Kidney tubule cell (primary cell): ENCODE data around the gene ZBTB7C.
A peak's percentile ranks its signal among the peaks of the same experiment; 100 is the strongest.

Experiments
- DNase-seq: peaks from one replicate; pipeline ENCODE4 v3.0.0-alpha.2; 2018; ENCODE audit warnings: low spot score

The ZBTB7C gene

DNA sequence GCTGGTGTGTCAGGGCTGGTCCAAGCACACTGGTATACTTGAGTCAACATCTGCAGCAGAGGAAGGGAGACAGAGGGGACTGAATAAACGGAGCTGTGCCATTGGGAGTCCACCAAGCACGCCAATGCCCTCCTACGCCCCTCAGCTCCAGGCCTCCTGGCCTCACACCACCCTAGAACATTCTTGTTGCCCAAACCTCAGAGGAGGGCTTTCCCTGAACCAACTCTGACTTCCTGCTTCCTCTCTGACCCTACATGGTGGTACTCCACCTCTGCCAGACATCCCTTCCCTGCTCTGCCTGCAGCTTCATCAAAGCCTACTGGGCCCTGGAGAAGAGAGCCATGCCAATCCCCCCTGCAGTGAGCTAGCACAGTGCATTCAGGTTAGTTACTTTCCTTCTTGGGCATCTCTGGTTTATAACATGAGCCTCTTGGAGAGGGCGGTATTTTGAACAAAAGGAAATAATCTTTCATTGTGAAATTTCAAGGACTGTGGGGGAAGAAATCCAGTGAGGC is 54.4 kb downstream of the ZBTB7C start:
- DNase-seq = no peak

DNA sequence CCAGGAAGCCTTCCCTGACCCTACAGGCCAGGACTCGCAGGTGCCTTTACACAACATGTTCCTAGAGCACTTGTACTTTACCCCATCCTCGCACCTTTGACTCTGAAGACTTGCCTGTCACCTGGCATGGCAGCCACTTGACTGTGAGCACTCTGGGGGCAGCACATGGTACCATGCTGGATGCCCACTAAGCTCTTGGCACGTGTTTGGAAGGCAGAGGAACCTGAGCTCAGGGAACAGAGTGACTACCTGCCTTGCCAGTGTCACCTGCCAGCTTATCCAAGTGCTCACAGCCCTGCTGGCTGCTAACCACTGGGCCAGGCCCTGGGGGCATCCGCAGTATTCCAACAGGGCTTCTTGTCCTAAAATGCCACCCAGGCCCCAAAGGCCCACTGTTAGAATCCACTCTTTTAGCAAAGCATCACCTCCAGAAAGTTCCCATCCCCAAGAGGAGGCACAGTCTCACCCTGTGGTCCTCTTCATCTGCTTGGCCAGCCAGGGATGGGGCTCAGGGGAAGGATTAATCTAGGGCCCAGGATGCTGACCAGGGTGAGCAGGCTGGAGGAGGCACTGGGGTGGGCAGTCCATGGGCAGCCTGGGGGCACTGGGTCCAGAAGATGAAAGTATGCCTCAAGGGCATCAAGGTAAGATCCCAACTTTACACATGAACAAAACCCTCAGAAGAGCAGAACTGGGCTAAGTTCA is 57.0 kb downstream of the ZBTB7C start:
- no peak for DNase-seq

DNA sequence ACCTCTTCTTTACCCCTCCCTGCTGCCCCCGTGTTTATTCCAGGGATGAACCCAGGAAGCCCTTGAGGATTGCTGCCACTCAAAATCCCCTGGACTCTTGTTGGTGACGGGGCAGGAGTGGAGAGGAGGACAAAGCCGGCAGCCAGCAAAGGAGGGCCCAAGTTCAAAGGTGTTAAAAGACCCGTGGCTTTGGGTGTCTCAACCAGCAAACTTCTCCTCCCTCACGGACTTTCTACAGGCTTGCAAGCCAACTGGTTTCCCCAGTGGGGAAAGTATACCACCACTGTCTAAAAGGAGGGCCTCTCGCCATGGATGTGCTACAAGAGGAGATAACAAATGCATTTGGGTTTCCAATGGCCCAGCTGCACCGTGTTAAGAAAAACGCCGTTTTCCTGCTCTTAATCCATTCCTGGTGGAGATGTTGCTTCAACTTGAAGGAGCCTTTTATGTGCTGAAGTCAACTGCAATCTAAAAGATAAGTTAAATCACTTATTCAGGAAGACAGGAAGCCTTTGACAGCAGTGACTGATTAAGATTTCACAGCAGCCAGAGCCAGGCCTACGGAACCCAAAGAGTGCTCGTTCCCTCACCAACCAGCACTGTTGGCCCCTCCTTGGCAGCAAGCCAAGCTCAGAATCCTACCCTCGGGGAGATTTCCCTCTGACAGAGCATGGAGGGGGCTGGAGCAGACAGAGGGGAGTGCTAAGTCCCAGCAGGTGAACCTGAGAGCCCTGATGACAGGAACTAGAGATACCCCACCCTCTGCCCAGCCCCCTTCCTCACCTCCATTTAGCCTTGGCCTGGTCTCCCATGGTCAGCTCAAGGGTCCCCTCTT is 57.8 kb downstream of the ZBTB7C start:
- DNase-seq = no peak

DNA sequence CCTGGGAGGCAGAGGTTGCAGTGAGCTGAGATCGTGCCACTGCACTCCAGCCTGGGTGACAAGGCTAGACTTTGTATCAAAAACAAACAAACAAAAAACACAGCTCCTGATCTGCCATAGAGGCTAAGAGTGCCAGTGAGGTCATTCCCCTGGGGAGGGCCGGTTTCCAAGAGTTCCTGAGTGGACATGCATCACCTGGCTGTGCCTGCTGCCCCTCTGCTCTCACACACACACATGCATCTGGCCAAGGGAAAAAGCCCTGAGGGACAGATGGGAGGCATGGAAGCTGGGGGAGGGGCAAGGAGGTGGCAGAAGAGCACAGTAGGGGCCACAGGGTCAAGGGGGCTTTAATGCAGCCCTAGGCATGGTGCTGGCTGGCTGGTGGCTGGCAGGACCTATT is 60.4 kb downstream of the ZBTB7C start:
- DNase-seq = no peak

DNA sequence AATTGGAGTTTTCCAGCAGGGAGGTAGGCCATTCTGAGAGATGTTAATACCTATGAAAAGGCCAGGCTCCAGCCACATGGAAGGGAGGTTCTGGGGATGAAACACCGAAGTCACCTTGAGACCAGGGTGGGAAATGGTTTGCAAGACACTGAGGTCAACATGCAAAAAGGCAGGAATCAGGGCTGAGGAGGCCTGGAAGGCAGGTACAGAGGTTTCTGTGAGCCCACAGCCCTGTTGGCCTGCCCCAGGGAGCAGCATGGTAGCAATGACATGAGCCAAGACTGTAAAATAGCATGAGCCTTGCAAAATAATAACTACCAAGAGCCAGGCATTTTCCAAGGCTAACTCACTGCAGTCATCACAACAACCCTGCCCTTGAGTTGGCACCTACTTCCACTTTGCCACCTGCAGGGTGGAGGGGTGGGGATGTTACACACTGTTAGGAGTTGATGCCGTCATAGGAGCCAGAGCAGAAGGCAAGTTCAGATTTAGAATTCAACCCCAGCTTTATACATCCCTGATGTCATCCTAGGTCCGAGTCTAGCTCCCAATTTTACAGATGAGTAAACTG is 61.3 kb downstream of the ZBTB7C start:
- DNase-seq = no peak

DNA sequence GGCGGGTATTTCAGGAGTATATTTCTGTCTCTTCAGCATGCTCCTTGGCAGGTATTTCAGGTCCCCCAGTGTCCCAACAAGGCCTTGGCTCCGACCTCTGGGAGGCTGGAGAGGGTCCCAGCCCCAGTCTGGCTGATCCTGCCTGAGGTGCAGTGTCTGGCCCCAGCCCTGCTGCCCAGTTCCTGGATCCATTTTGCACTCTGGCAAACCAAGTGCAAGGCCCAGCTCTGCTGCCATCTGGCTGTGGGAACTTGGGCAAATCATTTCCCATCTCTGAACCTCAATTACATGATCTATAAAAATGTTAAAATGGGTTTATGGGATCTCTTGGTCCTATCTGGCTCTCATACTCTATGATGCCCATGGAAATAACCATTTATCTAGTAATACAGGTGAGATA is 63.6 kb downstream of the ZBTB7C start:
- DNase-seq = peak; percentile 24

DNA sequence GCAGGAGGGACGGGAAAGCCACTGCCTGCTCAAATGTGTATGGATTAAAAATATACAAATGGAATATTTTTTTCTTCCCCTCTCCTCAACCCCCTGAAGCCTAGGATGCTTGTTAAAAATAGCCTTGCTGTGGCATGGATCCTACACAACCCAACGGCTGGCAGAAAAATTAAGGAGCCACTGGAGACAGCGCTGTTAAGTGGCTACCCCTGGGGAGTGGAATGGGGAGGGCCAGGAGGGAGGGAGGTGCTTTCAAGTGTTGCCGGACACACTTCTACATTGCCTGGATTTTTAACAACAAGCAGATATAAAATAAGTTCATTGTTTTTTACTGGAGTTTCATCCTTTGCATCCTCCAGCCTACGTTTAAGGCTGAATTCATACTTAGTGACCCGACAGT is 66.6 kb downstream of the ZBTB7C start:
- DNase-seq = no peak

DNA sequence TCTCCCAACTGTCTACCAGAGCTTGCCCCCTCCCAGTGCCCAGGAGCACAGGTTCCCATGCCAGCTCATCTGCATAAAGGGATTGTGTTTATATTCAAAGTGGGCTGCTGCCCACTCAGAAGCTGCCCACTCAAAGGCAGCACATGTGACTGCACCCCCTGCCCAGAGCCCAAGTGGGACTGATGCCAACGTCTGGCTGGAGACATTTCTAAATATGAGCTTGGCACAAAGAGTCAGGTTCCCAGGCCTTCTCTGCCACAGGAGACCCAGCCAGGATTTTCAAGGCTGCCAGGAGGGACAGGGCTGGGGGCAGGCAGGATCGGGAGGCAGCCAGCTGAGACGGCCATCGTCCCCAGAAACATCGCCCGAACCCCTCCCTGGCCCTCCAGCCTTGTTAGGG is 67.1 kb downstream of the ZBTB7C start:
- DNase-seq = no peak

DNA sequence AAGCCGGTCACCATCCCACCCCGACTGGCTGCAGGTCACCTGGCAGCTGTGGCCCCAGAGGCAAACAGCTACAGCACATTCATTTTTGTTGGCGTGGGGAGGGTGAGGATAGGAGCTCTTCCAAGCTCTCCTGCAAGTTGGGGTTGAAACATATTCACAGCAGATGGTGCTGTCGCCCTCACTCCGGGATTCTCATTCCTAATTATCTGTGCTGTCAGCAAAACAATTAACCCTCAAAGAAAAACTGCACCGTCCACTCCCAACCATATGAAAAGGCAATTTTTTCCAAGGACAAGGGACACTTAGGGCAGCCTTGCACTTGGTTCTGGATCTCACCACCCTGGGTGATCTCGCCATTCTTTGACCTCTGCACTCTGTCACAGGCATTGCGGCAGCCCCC is 68.6 kb downstream of the ZBTB7C start:
- no peak for DNase-seq

DNA sequence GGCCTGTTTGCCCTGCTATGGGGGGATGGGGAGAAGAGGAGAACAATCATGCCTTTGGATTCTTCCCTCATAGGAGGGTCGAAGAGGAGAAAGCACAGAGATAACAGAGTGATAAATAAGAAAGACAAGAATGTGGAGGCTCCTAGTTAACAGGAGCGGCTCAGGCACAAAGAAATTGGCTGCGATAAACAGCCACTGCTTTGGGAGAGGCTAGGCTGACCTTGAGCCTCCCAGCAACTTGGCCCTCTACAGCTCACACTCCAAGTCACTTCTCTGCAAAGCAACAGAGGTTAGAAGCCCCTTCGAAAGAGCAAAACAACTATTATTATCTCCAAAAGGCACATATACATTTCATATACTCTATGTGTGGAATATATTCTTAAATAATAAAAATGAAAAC is 69.5 kb downstream of the ZBTB7C start:
- no peak for DNase-seq

DNA sequence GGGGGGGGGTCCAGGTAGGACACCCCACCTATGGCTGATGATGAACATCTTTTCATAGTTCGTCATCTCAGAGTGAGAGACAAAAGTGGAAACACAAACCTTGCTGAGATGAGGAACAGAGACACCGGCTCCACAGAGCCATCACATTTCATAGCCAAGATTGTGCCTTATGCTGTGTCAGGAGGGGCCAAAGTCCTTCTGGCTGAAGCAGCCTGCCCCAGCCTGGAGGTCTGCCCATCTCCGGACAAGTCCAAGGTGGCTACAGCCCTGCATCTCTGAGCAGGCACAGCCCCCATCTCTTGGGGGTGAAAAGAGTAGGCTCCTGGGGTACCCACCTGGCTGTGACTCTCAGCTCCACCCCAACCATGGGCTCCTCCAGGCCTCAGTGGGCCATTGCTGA is 70.3 kb downstream of the ZBTB7C start:
- DNase-seq = no peak

DNA sequence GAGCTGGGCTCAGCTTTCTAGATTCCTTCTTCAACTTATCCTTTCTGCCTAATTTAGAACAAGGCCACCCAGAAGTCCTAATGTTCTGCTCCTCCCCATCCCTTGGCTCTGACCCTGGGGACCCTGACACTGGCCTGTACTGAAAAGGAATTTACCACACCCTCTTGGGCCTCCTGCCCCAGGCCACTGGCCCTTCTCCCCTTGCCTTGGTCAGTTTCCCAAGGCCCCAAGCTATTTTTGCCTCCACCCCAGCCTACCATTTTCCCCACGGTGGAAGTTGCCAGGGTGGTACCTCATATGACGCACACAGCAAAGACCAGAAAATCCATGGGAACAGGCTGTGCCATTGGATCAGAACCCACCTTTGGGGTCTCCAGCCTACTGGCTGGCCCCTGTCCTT is 72.1 kb downstream of the ZBTB7C start:
- DNase-seq = no peak

DNA sequence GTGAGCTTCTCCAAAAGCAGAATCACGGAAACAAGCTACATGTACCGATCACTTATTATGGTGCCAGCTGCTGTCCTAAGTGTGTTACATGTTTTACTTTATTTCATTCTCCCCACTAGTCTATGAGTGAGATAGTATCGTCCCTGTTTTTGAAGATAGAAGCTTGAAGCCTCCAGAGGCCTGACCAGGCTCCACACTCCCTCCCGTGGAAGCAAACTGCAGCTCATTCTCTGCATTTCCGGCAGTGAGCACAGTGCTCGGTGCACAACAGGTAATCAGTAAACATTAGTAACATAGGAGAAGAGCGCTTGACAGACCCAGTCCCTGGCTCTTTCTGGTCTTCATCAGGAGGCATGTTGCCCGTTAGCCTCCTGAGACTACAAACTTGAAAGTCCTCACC is 72.9 kb downstream of the ZBTB7C start:
- DNase-seq = no peak

DNA sequence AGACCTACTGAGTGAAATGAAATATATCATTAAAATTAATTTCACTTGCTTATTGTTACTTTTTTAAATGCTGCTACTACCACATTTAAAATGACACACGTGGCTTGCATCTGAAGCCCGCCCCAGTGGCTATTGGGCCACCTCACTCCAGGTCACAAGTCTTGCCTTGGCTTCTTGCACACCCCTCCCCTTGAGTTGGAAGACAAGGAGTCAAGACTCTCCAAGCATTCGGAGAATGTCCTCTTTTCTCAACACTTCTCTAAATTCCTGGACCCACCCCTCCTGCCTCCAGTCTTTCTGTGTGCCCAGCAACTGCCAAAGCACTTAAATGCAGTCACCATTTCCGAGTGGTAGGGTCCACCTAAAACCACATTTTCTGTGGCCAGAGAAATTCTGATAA is 73.4 kb downstream of the ZBTB7C start:
- DNase-seq = no peak

DNA sequence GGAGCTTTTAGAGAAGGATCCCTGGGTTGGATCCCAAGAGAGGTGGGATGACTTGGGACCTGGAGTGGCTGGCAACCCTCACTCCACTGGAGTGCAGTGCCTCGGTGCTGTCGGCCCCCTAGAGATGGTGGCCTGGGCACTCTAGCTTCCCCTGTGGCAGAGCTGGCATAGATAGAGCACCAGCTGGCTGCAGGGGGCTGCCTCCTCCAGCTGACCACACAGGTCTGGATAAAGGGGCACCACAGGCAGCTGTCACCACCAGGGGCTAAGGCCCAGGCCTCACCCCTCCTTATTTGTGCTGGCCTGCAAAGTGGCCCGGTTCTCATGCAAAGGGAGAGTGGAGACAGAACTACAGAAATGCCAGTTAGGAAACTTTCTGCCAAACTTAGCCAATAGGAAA is 74.3 kb downstream of the ZBTB7C start:
- DNase-seq = no peak

DNA sequence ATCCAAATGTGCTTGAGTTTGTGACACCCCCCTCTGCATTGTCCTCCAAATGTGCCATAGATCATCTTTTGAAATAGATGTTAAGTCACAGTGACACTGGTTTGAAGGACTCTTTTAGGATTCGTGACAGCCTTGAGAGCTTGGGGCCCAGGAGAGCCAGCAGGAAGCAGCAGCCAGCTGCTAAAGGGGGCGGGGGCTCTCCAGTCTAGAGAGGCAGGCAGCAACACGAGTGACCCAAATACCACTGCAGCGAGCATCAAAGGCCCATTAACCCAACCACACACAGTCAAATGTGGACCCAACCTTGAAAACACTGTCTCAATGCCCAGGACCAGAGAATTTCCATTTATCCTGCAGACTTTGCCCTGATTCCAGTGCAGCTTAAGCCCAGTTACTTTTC is 75.6 kb downstream of the ZBTB7C start:
- DNase-seq = no peak

DNA sequence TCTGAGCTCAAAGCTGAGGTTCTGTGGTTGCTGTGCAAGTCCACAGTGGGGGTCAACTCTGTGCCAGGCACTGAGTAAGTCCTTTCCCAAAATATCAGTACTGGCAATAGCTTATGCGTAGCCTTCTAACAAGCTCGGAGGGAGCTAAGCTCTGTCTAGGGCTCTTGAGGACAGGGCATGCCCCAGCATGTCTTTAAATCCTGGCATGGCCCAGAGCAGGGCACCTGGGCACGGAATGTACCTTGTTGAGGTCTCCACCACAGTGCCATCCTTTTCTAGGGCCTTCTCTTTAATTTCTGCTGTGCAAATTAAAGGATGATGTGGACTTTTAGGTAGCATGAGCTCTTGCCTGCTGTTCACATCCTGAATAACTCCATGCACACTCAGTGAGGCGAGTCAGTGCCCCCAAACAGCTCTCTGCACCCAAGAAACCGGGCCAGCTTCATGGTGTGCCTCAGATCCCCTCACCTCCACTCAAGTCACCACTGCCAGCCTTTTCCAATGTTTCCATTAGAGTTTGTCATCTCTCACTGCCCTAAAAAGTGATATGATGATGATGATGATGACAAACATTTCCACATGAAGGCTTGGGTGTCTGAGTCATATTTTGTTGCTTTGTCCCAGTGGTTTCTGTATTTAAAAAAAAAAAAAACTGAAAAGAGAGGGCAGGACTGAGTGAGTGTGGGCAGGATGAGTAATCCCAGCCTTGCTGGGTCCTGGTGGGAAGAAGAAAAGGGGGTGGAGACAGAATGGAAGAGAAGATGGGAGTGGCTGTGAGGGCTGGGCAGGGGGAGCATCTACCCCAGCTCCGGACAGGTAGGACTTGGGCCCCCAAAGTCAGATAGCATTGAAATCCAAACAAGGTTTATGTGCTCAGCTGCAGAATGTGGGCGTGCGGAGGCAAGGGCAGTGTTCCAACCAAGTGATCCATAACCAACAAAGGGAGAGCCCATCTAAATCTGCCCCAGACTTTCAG is 78.9 kb downstream of the ZBTB7C start:
- DNase-seq = peak; percentile 95

DNA sequence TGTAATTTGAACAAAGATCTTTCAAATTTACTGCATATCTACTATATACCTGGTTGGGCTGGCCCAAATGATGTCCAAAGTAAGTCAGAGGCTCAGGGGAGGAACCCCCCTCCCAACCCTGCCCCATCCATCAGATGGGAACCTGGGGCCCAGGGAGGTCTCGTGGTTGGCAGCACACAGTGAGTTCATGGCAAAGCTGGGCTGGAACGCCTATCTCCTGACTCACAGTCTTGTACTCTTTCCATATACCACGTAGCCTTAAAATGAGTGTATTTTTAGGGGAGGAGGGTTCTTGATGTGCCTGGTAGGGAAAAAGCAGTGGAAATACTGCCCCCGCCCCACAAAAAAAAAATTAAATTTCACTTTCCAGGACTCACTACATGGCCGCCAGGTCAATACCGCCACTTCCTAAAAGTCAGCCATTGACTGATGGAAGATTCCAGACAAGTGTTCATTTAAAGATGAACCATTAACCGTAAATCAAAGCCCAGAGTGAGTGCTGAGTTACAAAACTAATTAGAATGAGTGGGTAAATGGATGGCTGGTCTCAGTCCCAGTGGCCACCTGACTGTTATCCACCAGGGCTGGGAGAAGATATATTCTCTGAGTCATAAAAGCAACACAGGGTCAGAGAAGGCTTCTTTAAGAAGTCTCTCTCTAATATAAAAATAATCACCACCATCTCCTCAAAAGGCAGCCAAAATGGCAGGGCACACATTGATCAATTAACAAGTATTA is 80.5 kb downstream of the ZBTB7C start:
- peak; percentile 93 for DNase-seq

DNA sequence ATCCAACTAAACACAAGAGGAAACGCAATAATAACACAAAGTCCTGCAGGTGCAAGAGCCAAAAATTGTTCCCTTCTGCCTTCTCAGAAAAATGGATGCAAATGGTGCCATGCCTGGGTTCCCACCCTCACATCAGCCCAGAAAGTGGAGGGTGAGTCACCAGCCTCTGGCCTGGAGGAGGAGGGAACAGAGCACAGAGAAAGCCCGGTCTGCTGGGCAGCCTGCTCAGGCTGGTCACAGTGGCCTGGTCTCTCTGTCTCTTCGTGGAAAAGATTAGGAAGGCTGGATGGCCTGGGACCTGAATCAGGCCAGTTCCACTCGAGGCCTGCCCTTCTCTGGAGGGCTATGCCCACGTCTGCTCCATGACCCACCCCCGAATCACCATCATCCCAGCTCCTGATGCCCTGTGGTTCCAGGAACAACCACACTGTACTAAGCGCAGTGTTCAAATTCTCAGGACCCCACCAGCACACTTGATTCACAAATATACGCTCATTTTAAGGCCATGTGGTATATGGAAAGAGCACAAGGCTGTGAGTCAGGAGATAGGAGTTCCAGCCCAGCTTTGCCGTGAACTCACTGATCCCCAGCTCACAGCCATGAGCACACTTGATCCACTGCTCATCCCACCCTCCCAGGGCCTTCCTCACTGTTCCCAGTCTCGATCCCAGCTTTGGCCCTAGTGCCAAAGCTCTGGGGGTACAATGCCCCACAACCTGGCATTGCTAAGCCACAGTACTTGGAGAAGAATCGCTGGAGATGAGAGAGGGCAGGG is 82.1 kb downstream of the ZBTB7C start:
- peak; percentile 76 for DNase-seq

DNA sequence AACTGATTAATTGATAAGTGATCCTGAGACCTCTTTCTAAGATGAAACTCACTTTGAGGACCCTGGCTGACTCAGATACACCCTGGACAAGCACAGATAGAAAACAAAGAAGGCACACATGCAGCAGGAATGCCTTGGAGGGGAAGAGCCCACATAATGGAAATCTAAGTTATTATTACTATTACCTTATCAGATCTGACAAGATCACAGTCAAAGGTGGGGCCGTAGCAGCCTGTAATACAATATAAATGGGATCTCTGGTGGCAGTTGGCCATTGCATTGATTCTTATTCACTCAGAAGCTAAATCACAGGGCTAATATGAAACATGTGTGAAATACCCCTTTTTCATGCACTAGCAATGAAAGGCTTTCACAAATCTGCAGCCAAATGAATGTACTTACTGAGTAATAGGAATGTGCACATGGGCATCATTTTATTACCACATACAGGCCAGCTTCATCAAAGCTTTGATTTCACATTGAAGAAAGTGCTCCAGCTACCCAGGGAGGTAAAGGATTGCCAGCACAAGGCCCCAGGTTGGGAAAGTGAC is 84.0 kb downstream of the ZBTB7C start:
- no peak for DNase-seq
